GM18502 (cell line): ENCODE measurements around the gene CNTN6.

Experiments
- ATAC-seq: cut with Tn5 transposase; IDR thresholded peaks from one replicate; pipeline ENCODE4 v1.9.1; 2021; ENCODE audit warnings: mild to moderate bottlenecking; ENCODE audit not compliant: unreplicated experiment, poor library complexity

CNTN6 gene

DNA sequence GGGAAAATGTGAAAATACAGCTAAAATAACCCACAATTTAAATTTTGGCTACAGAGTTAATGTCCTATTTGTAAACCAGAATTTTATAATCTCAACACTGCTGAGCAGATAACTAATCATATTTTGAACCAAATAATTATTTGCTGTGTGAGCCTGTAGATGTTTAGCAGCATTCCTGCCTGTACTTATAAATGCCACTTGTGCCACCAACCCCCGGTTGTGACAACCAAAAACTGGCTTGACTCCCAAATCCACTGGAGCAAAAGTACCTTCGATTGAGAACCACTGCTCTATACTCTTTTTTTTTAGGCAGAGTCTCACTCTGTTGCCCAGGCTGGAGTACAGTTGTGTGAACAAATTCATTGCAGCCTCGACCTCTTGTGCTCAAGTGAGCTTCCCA, 78.5 kb downstream of the CNTN6 start:
- ATAC-seq, result no peak

DNA sequence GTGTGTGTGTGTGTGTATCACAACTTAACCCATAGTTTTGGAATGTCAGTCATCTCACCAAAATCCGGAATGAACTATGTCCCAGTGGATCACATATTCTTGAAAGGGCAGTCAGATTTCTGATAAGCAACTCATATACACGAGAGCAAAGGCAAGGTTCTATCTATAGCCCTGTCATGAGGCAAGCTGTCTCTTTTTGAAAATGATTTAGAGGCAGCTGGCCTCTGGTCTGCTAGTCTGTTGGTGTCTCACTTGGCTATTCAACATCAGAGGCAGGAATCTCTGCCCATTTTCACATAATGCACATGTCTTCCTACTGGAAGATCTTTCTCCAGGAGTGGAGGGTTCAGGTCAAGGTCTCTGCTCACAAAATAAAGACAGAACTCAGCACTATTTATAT, 79.8 kb downstream of the CNTN6 start:
- ATAC-seq, result no peak

DNA sequence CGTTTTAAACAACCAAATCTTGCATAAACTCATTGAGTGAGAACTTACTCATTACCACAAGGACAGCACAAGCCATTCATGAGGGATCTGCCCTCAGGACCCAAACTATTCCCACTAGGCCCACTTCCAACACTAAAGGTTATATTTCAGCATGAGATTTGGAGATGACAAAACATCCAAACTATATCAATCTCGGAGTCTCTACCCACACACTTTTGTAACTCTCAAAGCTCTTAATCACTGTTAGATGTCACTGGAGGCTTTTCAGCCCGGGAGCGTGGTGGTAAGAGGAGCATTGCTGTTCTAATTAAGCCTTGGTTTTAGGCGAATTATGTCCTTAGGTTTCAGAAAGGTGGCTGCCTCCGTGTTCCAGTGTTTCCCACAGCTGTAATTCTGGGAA, 86.3 kb downstream of the CNTN6 start:
- ATAC-seq, result no peak

DNA sequence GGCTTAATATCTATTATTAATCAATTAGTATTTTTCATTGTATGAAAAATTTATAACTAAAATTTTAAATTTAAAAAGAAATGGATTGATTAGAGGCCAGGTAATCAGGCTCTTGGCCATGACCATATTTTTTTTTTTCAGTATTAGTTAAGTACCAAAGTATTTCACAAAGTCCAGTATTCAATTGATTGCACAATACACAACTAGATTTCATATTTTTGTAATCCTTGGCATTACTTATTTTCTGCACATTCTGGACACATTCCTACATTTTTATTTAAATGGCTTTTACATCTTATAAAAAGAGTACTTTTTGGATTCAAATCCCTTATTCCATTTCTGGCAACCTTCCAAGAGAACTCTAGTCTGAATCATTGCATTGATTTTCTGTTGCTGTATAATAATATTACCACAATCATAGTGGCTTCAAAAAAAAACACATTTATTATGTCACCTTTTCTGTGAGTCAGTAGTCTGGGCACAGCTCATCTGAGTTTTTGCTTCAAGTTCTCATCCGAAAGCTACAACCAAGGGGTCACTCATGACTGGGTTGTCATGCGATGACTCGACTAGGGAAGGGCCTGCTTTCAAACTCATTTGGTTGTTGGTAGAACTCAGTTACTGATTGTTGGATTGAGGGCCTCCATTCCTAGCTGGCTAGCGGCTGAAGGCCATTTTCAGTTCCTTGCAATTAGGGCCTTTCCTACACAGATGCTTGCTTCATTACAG, 90.7 kb downstream of the CNTN6 start:
- ATAC-seq, result no peak

DNA sequence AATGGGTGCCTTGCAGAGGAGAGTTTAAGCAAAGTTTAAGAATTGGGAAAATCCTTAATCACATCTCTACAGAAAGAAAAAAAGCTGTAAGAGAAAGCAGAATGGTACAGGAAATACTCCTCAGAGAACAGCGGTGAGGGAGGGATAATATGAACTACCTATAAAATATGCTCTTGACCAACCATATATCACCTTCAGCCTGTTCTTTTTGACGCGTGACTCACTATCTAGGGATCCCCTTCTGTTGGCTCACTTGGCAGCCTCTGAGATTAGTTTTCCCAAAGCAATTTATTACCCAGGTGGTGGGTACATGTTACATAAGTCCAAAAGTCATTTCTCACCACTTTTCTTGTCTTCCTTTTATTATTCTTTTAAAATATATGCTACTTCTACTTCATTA, 97.7 kb downstream of the CNTN6 start:
- no peak for ATAC-seq

DNA sequence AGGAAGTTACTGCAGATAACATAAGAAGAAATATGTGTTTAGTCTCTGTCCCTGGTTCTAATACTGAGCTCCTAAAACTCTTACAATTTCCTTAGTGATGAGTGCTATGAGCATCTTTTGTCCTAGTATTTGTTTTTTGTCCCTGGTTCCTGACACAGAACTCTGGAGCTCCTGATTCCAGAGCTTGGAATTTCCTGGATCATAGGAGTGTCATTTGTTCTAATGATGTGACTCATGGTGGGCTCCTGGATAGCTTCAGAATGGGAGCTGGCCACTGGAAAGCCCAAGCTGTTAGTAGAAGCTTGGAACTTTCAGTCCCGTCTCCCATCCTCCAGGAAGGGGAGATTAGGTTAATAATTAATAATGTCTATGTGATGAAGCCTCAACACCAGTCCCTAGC, 98.2 kb downstream of the CNTN6 start:
- no peak for ATAC-seq

DNA sequence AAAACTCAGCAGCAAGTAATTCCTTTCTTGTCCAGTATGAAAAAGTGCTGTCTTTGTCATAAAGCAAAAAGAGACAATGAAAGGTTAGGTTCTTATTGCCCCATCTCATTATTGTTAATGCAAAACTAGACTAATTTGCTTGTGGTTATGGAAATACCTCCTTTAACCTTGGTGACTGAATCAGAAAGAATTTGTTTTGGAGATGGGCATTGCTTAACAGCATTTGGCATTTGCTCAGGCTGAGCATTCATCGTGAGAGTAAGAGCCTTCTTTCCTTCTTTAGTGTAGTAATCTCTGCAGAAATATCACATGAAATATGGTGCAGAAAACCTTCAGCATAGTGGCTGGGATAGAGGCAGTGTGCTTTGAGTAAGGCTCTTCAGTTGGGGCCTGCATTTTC, 103.1 kb downstream of the CNTN6 start:
- ATAC-seq, result no peak

DNA sequence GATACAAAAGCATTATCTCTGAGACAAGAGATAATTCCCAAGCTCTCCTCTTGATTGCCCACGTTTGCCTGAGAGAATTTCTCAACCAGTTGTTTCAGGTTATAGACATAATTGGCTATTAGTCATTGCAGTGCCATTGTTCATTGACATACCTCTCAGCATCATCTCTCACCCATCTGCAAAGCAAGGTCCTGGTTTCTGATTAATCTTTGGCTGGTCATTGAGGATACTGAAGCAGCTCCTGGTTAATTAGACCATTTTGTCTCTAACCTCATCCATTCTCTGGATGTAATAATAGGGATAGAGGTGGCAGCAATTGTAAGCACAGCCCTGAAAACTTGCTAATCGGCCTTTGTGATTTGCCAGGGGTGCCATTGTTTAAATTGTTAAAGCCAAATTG, 104.2 kb downstream of the CNTN6 start:
- no peak for ATAC-seq

DNA sequence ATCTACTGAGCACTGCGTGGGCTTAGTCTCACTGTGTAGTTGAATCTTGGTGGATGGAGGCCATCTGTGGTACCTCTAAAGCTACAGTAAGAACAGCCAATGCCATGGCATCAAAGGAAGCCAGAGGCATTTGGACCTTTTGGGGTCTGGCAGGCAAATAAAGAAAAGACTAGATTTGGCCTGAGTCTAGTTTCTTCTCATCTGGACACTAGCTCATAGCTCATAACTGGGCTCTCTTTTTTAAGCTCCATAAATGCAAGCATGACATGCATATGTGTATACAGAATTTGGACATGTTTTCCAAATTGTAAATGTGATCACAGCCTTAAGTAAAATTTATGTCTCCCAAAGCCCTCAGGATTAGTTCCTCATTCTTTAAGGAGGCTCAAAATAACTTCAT, 107.5 kb downstream of the CNTN6 start:
- no peak for ATAC-seq

DNA sequence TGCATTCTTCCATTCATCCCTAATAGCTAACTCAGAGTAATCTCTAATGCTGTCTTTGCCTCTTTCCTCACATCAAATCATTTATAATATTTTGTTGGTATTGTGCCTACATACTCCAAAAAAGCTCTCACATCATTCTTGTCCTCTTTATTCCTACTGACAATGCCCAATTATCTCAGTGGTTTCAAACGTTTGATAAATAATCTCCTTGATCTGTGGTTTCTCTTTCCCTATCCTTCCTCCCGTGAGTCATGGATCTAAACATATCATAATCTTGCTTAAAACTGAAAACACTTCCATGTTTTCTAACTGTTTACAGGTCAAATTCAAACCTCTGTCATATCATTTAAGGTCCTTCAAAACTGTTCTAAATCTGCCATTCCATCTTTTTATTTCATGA, 115.1 kb downstream of the CNTN6 start:
- ATAC-seq, result no peak

DNA sequence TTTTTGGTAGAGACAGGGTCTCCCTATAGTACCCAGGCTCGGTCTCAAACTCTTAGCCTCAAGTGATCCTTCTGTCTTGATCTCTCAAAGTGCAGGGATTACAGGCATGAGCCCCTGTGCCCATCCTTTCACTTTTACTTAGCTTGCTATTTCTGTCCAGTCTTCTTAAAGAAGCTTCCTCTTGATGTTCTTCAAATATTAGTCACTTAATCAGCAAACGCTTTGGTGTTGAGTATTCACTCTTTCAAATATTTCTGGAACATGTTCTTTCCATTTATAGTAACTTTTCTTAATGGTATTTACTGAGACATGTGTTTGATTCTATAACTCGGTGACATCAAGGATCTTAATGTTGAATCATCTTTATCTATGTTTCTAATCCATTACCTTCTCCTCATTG, 122.1 kb downstream of the CNTN6 start:
- ATAC-seq, result no peak

DNA sequence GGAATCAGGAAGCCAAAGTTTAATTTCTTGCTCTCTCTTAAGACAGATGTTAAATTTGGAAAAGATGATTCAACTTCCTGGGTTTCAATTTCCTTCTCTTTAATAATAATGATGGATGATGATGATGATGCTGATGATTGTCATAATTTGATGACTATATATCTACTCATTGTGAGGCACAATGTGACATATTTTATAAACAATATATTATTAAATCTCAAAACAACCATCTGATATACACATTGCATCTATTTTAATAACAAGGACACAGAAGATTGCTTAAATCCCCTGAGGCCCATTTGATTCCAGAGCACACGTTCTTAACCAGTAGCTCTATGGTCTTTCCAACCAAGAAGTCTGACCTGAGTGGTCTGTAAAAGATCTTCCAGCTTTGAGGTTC, 124.0 kb downstream of the CNTN6 start:
- no peak for ATAC-seq

DNA sequence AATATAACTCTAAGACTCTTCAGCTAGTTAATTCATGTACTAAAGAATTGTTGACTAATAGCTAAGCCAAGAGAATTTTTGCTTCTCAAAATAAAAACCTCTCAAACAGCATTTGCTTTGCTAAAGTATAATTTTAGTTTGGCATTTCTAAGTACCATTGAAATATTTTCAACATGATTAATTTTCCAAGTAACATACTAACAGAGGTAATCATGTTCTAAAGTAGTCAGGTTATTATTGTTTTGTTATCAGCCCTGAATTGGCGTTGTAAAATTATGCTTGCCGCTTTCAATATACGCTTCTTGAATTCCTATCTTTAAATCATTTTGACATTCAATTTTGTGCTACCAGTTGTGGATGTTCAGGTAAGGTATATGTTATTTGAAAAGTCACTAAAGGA, 134.3 kb downstream of the CNTN6 start:
- ATAC-seq, result no peak

DNA sequence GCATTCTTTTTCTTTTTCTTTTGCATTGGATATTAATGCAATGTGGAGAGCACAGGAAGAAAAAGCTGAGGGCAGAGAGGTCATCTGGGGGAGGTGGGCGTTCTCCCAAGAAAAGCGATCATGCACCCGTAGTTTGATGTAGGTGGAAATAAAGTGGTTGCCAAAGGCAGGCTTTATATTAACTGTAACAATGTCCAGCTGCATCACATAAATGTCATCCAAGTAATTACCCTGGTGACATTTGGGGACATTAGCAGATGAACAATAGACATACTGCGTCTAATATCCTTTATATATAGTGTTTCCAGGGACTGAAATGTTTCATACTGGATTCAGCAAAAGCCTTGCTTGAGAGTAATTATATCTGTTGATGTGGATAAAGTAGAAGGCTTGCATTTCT, 135.5 kb downstream of the CNTN6 start:
- ATAC-seq, result no peak

DNA sequence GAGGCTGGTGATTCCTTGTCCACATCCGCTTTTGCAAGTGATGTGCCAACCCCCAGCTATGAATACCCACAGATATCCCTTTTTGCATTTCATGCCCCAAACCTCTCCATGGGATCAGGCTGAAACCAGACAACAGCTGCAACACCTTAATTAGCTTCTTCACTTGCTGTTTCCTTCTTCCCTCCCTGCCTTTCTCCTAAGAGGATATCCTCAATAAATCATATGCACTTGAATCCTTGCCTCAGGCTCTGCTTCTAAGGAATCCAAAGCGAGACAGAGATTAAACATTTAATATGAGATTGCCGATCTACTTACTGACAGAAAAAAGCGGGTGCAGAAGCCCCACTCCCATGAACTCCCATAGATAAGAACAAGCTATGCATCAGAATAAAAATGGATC, 138.1 kb downstream of the CNTN6 start:
- no peak for ATAC-seq

DNA sequence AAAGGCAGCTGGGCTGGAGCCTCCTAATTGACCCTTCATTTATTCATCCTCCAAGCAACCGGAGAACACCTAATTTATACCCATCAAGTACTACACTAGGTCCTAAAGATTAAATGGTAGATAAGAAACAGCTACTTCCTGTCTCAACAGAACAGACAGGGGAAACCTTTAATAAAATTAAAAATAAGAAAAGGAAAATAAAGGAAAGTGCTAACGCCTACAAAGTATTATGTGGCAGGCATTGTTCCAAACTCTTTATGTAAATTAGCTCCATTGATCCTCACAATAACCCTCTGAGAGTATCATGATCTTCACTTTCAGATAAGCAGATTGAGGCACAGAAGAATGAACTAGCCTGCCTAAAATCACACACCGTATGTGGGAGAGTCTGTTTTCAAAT, 139.5 kb downstream of the CNTN6 start:
- no peak for ATAC-seq

DNA sequence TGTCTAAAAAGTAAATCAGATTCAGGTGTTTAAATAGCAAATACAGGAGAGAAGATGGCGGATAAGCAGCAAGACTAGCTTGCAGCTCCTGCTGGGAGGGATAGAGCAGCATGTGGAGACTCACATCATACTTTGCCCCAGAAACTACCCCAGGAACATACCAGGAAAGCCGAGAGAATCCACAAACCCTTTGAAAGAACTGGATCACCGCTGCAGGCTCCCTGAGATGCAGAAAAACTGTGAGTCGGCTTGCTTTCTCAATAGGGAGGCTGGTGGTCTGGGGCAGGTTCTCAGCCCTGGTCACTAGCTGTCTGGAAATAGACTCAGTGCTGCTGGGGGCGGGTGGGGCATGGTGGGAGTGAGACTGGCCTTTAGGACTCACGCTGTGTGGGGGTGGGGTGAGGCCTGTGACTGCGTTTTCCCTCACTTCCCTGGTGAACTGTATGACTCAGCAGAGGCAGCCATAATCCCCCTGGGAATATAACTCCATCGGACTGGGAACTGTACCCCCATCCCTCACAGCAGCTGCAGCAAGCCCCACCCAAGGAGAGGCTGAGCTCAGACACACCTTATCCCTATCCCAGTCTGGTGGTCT, 142.8 kb downstream of the CNTN6 start:
- no peak for ATAC-seq

DNA sequence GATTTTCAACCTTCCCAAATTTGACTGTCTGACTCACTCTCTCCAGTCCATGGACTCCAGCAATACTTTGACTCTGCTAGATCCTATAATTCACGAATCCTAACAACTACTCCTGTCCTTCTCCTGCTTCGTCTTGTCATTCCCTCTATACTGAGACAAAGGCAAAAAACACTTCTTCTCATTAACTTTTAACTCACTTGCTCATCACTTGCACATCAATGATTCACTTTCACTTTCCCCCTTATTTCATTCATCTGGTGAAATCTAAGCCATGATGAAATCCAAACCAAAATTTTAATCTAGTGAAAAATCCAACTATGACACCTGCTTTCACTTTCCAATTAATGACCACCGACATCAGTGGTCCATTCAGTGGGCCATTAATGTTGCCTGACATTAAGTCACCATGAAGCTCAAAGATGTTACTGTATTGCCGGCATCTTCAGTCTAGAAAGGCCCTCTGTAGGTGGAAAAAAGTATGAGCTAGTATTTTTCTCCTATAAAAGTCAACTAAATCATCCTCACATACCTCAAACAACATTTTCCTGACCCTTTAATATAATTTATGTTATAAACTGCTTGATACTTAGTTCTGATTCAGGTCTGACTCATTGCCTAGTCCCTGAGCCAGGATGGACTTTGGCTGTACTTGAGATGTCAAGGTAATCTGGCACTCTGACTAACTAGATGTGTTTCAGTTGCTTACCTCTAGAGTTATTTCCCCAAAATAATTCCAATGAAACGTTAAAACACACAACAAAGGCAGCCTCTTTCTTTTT, 158.6 kb downstream of the CNTN6 start:
- ATAC-seq, result no peak

DNA sequence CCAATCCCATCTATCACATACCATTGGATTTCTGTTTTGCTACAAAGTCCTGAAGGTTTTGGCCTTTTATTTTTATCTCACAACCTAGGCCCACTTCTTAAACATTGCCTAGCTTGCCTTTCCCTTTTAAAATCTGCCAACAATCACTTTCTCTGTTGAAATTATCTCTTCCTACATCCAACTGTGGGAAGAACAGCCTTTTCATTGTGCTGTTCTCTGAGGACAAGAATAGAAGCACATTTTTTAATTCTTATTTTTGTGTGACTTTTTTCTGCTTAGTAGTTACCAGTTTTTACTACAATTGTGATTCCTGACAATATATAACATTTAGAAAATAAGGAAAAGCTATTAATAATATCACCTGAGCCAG, 159.2 kb downstream of the CNTN6 start:
- no peak for ATAC-seq

DNA sequence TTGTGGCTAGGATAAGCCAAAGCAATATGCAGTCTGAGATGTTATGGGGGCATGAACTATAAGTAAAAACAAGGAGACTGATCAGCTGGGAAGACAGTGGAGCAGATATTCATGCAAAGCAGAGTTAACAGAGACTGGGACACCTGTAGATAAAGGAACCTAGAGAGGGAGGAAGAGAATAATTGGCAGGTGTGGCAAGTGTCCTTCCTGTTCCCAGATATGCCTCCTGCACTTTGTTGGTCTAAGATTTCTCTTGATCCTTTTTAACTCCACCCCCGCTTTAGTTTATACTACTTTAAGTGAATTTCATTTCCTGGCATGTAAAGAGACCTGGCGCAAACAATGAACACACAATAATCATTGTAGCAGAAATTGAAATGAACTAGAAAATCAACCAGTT, 169.4 kb downstream of the CNTN6 start:
- ATAC-seq, result no peak

DNA sequence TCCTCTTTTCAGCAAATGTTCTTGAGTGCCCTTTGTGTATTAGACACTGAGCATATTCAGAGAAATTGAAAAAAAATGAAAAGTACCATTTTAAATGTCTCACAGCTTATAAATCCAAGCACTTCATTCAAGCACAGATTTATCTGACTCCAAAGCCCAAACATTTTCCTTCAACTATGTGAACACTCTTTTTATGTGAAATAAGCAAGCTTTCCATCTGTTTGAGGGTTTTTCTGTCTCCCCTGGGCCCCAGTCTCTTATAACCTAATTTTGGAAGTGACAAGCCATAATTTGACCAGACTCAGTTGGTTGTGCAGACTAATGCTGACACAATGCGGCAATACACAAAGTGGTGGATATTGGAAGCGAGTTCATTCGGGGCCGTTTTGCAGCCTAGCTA, 170.3 kb downstream of the CNTN6 start:
- ATAC-seq, result no peak

DNA sequence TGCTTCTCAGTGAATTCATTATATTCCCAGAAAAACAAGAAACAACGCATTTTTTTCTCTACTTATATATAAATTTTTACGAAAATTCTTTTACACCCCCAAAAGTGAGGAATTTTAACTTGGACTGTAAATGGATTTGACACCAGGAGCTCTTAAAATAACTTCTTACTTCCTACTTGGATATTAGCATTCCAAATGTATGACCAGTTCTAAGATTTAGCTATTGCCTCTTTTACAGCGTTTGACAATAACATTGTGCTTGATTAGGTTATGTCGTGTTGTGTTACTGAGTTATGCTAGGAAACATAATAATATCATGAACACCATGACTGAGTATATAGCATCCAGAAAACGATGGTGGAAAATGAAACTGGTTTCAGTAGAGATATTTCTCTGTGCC, 177.0 kb downstream of the CNTN6 start:
- ATAC-seq, result no peak
